AG20443 (cell line): Measurements from ENCODE around the gene UCK2.

Source experiments
- DNase-seq: peaks from one replicate; pipeline ENCODE4 v3.0.0; 2012; ENCODE audit warnings: low spot score, mixed read lengths

UCK2 gene

GRCh38 chr1:165900576-165901380 is 73.4 kb downstream of the UCK2 start:
- no peak for DNase-seq

GRCh38 chr1:165902565-165902964 is 75.2 kb downstream of the UCK2 start:
- no peak for DNase-seq

- no peak for DNase-seq
These were observed 76.3 kb downstream of the UCK2 start for GRCh38 chr1:165903672-165904071.

GRCh38 chr1:165904948-165905347 is 77.5 kb downstream of the UCK2 start:
- DNase-seq = no peak

DNA sequence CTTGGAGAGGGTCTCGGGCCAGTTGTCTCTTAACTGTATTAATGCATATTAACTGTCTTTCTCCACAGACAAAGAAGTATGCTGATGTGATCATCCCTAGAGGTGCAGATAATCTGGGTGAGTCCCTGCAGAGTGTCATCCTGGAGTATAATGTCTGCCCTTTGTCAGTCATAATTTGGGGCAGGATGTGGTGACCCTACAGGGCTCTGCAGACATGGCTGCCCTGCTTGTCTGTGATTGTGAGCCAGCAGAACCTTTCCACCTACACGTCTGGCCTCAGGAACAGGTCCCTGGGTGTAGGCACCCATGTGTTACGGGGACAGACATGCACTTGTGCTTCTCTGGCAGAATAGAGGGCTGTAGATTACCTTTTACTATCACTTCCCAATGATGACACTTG is 78.4 kb downstream of the UCK2 start:
- DNase-seq = no peak

- DNase-seq = no peak
These were observed 79.9 kb downstream of the UCK2 start for GRCh38 chr1:165907256-165907857.

- DNase-seq = peak; percentile 58
These were observed 83.5 kb downstream of the UCK2 start for GRCh38 chr1:165910764-165911421.

DNA sequence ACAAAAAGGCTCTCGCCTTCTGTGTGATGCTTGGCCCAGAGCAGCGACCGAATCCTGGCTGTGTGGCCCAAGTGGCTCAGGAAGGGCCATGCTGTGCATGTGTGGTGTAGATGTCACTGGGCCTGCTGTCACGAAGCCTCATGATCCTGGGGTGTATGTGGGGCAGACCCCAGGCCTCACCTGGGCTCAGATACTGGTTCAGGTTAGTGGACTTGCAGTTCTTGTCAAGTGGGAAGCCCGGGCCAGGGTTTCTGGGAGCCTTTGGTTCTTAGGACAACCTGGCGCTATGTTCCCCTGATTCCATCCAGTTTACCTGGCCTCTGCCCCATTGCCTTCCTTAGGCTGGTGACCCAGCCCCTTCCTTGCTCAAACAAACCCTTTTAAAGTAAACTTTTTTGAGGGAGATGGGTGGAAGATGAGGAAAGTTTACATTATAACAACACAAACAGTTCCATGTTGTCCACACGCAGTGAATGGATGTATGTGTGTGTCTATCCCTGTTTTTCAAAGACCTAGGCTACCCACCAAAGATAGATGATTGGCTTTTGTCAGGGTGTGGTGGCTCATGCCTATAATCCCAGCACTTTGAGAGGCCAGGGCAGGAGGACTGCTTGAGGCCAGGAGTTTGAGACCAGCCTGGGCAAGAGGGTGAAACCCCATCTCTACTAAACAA is 84.3 kb downstream of the UCK2 start:
- DNase-seq = no peak

- DNase-seq = no peak
These were observed 85.2 kb downstream of the UCK2 start for GRCh38 chr1:165912638-165913037.

DNA sequence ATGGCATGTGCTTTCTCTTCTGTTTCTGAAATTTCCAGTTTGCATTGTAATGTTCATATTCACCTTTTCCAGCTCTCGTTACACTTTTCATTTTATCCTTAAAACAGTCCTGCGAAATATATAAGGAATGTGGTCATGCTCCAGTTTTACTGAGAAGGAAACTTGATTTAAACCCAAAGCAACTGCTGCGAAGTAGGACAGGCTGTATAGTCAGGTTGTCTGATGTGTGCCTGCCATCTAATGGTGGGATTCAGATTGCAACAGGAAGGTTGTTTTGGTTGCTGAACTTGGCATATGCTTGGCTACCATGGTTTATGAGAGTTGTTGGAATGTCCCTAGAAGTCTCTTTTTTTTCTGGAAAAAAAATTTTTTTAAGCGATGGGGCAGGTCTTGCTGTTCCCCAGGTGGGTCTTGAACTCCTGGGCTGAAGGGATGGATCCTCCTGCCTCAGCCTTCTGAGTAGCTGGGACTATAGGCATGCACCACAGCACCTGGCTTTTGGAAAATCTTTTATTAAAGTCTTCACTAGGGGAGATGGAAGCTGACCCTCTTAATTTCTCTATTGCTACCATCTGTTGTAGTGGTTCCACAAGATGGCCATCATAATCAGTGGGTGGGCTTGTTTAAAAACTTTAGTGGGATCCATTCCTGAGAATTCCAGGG is 86.9 kb downstream of the UCK2 start:
- DNase-seq = peak; percentile 85

DNA sequence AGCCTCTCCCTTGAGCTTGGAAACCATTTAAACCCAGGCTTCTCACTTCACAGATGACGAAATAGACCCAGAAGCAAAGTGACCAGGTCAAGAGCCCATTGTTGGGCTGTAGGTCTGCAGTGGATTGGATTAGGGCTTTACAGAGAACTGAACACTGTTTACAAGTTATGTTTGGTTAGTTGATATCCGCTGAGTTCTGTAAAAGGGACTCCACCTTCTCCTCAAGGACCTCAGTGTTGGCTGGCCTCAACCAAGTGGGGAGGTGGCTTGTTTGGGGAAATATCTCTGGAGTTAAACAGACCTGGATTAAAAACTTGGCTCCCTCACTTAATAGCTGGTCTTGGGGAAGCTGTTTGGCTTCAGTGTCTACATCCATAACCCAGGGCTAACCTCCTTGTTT is 88.1 kb downstream of the UCK2 start:
- DNase-seq = no peak

DNA sequence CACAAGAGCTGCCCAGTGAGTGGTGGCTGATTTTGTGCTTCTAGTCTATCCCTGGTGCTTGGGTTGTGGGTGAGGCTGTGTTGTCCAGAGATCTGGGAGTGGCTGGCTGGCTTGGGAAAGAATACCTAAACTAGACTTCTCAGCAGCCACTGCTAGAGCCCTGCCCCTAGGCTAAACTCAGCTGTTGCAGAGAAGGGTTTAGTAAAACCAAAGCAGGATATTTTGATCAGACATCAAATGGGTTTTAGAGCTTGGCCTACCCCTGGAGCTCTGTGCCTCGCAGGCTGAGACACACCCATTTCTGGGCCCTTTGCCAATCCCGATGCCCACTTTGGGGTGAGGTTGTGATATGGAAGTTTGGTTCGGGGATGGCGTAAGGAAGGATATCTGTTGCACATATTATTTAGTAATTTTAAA is 88.5 kb downstream of the UCK2 start:
- no peak for DNase-seq

- no peak for DNase-seq
These were observed 89.8 kb downstream of the UCK2 start for GRCh38 chr1:165917166-165917565.

DNA sequence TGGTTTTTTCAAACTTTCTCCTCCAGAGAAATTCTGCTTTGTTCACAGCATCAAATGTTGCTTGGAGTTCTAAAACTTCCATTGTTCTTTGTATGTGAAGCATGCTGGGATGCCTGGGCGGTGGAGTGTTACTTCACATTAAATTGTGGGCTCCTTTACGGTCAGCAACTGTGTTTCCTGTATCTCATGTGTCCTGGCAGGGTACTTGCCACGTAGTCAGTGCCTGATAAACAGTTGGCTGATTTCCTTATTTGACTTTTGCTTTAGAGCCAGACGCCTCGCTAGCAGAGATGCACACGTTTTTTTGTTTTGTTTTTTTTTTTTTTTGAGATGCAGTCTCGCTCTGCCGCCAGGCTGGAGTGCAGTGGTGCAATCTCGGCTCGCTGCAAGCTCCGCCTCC is 96.7 kb downstream of the UCK2 start:
- DNase-seq = no peak

- no peak for DNase-seq
These were observed 98.2 kb downstream of the UCK2 start for GRCh38 chr1:165925498-165926079.

- no peak for DNase-seq
These were observed 99.8 kb downstream of the UCK2 start for GRCh38 chr1:165927169-165927568.

DNA sequence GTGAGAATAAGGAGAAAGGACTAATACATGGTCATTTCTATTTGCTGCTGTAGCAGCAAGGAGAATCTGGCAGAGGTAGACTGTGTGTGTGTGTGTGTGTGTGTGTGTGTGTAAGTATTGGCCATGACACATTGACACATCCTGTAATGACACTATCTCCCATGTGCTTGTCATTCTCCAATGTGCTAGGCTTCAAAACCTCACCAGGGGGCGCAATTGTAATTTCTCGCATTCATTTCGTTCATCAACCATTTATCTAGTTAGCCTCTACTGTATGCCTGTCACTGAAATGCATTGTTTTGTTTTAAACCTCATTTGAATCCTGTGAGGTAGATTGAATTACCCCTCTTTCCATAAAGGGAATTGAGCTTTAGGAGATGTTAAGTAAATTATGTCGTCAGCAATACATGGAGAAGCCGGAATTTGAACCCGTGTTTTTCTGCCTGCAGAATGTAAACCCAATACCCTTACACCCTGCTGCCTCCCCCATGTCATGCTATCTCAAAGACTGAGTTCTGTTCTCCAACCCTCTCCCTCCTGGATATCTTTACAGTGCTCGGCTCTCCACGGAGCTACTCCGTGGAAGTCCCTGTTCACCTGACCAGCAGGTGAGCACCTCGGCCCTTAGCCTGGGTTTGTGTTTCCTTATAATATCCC is 100.8 kb downstream of the UCK2 start:
- DNase-seq = peak; percentile 67

GRCh38 chr1:165930961-165931360 is 103.5 kb downstream of the UCK2 start:
- DNase-seq = no peak

DNA sequence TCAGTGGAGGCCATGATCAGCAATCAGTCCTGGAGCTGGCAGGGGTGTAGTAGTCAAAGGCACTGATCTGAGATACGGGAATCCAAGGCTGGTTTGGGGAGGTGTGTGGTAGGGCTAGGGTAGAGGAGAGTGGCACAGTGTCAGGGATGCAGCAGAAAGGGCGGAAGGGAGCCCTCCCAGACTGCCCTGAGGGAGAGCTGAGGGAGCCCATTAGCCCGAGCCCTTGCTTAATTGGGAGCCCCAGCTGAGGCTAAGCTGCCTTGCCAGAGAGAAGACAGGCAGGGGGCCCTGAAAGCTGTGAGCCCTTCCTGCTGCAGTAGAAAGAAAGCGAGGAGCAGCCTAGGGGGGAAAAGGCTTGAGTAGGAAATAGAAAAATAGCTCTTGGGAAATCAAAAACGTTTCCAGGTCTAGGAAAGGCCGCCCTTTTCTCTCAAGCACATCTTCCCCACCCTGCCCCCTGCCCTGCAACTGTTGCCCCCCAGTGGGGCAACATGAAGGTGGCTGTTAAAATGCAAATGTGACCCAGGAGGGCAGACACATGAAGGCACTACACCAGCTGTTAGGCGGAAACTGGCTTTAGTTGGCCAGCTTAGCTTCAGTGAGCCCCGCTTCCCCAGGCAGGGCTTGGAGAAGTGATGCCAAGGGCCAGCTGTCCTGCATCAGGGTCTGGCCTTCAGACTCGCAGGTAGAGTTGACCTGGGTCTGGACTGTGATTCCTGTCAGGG is 106.2 kb downstream of the UCK2 start:
- no peak for DNase-seq

GRCh38 chr1:165936542-165936941 is 109.1 kb downstream of the UCK2 start:
- no peak for DNase-seq

- DNase-seq = no peak
These were observed 110.4 kb downstream of the UCK2 start for GRCh38 chr1:165937829-165938228.
